ENCODE results near the gene PAX2. TPM values are rescaled to one million over a fixed set of nuclear protein-coding genes. Genes with fewer than 3 reads are reported as not detected.

The PAX2 gene
- total and polyA plus RNA-seq, 2 experiments from 2014 or later, result not detected

DNA sequence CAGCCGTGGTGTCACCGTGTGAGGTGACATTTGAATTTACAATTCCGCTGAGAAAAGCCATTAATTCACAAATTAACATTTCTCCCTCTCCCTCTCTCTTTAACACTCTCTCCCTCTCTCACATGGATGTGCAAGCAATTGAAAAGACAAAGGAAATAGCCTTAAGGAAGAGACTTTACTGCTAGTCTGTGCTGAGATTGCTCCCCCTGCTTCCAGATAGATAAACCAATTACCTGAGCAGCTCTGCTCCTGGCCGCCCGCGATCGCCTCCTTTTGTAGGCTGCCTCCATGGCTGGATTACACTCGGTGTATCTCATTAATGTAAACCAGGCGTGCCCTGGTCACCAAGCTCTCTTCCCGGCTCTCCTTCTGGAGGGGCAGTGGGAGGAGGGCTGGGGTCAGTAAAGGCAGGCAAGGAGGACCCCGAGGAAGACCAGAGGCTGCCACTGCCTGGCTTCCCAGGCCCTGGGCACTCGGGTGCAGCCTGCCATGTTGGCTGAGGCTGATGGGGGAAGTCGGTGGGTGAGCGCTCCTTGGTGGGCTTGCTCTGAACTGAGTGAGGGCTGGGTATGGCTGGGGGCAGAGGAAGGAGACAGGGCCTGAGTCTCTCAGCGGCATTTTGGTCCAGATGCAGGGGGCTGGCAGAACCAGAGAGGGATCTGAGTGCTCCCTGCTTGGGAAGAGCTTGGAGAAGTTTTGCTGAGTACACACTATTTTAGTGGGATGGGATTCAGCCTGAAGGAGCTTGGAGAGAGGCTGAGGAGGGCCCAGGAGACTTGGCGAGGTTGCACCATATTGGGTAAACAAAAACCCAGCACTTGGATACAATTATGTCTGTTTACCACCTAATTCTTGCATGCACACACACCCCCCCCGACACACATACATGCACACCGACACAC, 42.9 kb downstream of the PAX2 start:
- Histone ChIP-seq H3K4me1 (ENCODE audit: insufficient read depth) (no peaks in the 10 kb centered on the region), H3K79me2 (ENCODE audit: insufficient read depth) (no peaks in the 10 kb centered on the region), H3K36me3 (ENCODE audit: low read depth) (no peaks in the 10 kb centered on the region), H3K4me2 (ENCODE audit: unreplicated experiment) (no peak overlapping the region), H3K27ac (no peak overlapping the region), H3F3A (ENCODE audit: insufficient read depth) (no peaks in the 10 kb centered on the region), H2AFZ (no peak overlapping the region), H3K9ac (no peak overlapping the region), H3K9me2 (ENCODE audit: insufficient read depth) (no peaks in the 10 kb centered on the region), H3K9me3 (ENCODE audit: low read depth) (no peaks in the 10 kb centered on the region), H4K20me1 (ENCODE audit: insufficient read depth) (no peaks in the 10 kb centered on the region), H3K27me3 (replicated peaks; ENCODE audit: insufficient read depth) (peaks cover 38% of the 10 kb centered on the region), H3K4me3 (no peak overlapping the region)
- no peak for DNase-seq
- 25 to 30% methylated on average over 18 of the region's 18 CpGs for WGBS, 2 experiments (ENCODE audit: low coverage in 1 of 2, low lambda C conversion rate in 2 of 2, missing lambda C conversion rate in 2 of 2)
- in situ Hi-C loops (cut with MboI), result no loop called here
- TF ChIP-seq EZH2 (IDR thresholded peaks at IDR 0.05; ENCODE audit: insufficient read depth, poor library complexity, severe bottlenecking) (no peak), EZH2phosphoT487 (IDR thresholded peaks at IDR 0.05; ENCODE audit: insufficient read depth, low read depth) (no peak)

DNA sequence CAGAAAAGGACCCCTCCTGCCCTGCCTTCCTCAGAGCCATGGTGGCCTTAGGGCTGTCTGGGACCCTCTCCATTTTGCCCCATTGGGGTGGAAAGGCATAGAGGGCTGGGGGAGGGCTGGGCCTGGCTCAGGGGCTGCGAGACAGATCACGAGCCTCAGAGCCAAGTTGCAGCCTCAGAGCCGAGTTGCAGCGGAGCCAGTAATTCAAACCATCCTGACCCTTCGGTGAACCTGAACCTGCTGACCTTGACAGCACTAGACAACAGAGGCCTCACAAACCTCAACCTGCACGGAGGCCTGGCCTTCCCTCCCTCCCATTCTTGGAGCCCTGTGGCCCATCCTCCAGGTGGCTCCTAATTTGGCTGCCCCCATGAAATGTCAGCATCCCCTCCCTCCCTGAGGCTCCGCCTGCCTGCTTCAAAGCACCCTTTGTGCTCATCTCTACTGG, 45.4 kb downstream of the PAX2 start:
- 12 to 17% methylated on average over 7 of the region's 7 CpGs for WGBS, 2 experiments (ENCODE audit: low coverage in 1 of 2, low lambda C conversion rate in 2 of 2, missing lambda C conversion rate in 2 of 2)
- no peaks in the 10 kb centered on the region for H3F3A ChIP-seq (ENCODE audit: insufficient read depth)
- peaks cover 55% of the 10 kb centered on the region for H3K27me3 ChIP-seq (replicated peaks; ENCODE audit: insufficient read depth)
- in situ Hi-C loops (cut with MboI), result no loop called here
- DNase-seq, result no peak
- no peak overlapping the region for H3K27ac ChIP-seq
- H3K9ac ChIP-seq, result no peak overlapping the region
- TF ChIP-seq EZH2phosphoT487 (IDR thresholded peaks at IDR 0.05; ENCODE audit: insufficient read depth, low read depth) (no peak), EZH2 (IDR thresholded peaks at IDR 0.05; ENCODE audit: insufficient read depth, poor library complexity, severe bottlenecking) (no peak)
- H3K9me2 ChIP-seq (ENCODE audit: insufficient read depth), result no peaks in the 10 kb centered on the region
- H3K9me3 ChIP-seq (ENCODE audit: low read depth), result no peaks in the 10 kb centered on the region
- no peaks in the 10 kb centered on the region for H3K4me1 ChIP-seq (ENCODE audit: insufficient read depth)
- no peak overlapping the region for H3K4me2 ChIP-seq (ENCODE audit: unreplicated experiment)
- H3K79me2 ChIP-seq (ENCODE audit: insufficient read depth), result no peaks in the 10 kb centered on the region
- H3K36me3 ChIP-seq (ENCODE audit: low read depth), result no peaks in the 10 kb centered on the region
- no peaks in the 10 kb centered on the region for H4K20me1 ChIP-seq (ENCODE audit: insufficient read depth)
- H3K4me3 ChIP-seq, result no peak overlapping the region
- H2AFZ ChIP-seq, result no peak overlapping the region

- Histone ChIP-seq H4K20me1 (ENCODE audit: insufficient read depth) (no peaks in the 10 kb centered on the region), H3F3A (ENCODE audit: insufficient read depth) (no peaks in the 10 kb centered on the region), H3K4me3 (no peak overlapping the region), H3K9ac (no peak overlapping the region), H3K36me3 (ENCODE audit: low read depth) (no peaks in the 10 kb centered on the region), H2AFZ (no peak overlapping the region), H3K9me2 (ENCODE audit: insufficient read depth) (no peaks in the 10 kb centered on the region), H3K4me1 (ENCODE audit: insufficient read depth) (no peaks in the 10 kb centered on the region), H3K27me3 (replicated peaks; ENCODE audit: insufficient read depth) (peaks cover 57% of the 10 kb centered on the region), H3K9me3 (ENCODE audit: low read depth) (no peaks in the 10 kb centered on the region), H3K79me2 (ENCODE audit: insufficient read depth) (no peaks in the 10 kb centered on the region), H3K4me2 (ENCODE audit: unreplicated experiment) (no peak overlapping the region), H3K27ac (no peak overlapping the region)
- TF ChIP-seq EZH2phosphoT487 (IDR thresholded peaks at IDR 0.05; ENCODE audit: insufficient read depth, low read depth) (no peak), EZH2 (IDR thresholded peaks at IDR 0.05; ENCODE audit: insufficient read depth, poor library complexity, severe bottlenecking) (no peak)
- 34 to 49% methylated on average over 7 to 8 of the region's 8 CpGs for WGBS, 2 experiments (ENCODE audit: low coverage in 1 of 2, low lambda C conversion rate in 2 of 2, missing lambda C conversion rate in 2 of 2)
- in situ Hi-C loops (cut with MboI), result no loop called here
- no peak for DNase-seq
These were observed 46.1 kb downstream of the PAX2 start for GRCh38 chr10:100791369-100792058.

DNA sequence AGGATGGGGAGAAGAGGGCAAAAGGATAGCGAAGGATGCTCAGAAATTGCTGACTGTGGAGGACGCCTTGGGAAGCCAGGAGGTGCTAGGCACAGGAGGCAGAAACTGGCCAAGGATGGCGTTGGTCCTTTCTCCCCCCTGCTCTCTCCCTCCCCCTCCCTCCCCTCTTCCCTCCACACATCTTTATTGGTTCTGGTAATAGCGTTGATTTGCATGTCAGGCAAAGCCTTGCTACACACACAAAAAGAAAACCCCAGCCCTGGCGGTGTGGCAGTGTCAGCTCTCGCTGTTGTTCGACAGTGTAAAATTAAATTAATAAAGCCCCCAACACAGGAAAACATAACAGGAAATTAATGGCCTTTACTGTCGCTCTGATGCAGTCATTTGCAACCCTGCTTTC, 47.2 kb downstream of the PAX2 start:
- Histone ChIP-seq H3K4me3 (no peak overlapping the region), H3K9me2 (ENCODE audit: insufficient read depth) (no peaks in the 10 kb centered on the region), H3K79me2 (ENCODE audit: insufficient read depth) (no peaks in the 10 kb centered on the region), H2AFZ (no peak overlapping the region), H3K36me3 (ENCODE audit: low read depth) (no peaks in the 10 kb centered on the region), H3F3A (ENCODE audit: insufficient read depth) (no peaks in the 10 kb centered on the region), H3K27me3 (replicated peaks; ENCODE audit: insufficient read depth) (peaks cover 62% of the 10 kb centered on the region), H3K9ac (no peak overlapping the region), H3K9me3 (ENCODE audit: low read depth) (no peaks in the 10 kb centered on the region), H3K27ac (no peak overlapping the region), H3K4me1 (ENCODE audit: insufficient read depth) (no peaks in the 10 kb centered on the region), H4K20me1 (ENCODE audit: insufficient read depth) (no peaks in the 10 kb centered on the region), H3K4me2 (ENCODE audit: unreplicated experiment) (no peak overlapping the region)
- in situ Hi-C loops (cut with MboI), result no loop called here
- DNase-seq, result no peak
- TF ChIP-seq EZH2 (IDR thresholded peaks at IDR 0.05; ENCODE audit: insufficient read depth, poor library complexity, severe bottlenecking), result no peak
- no peak for TF ChIP-seq EZH2phosphoT487 (IDR thresholded peaks at IDR 0.05; ENCODE audit: insufficient read depth, low read depth)
- 50 to 66% methylated on average over 7 to 8 of the region's 8 CpGs for WGBS, 2 experiments (ENCODE audit: low coverage in 1 of 2, low lambda C conversion rate in 2 of 2, missing lambda C conversion rate in 2 of 2)
